T-helper 17 cell (primary cell): Measurements from ENCODE around the gene TSPAN12. TPM values are rescaled to one million over a fixed set of nuclear protein-coding genes. Genes with fewer than 3 reads are reported as not detected.

ENCODE experiments used
- ATAC-seq: fragments of 150-1000 bp; cut with Tn5 transposase; 2 replicates; pipeline ENCODE4 v1.10.0; 2021; ENCODE audit warnings: mild to moderate bottlenecking, moderate library complexity
- DNase-seq, 3 donors: peaks; one replicate each; pipeline versions ENCODE4 v3.0.0 to v3.0.0-alpha.2; 2020 to 2021
- H3K9me3 ChIP-seq: one replicate; pipeline ENCODE4 v1.7.0; 2013; ENCODE audit warnings: low read length, mild to moderate bottlenecking; ENCODE audit not compliant: control insufficient read depth, poor library complexity, severe bottlenecking
- H3K27ac Mint-ChIP-seq: one replicate; pipeline ENCODE4 v1.8.0; 2022; ENCODE audit warnings: mild to moderate bottlenecking, moderate library complexity, mixed read lengths
- H3K27me3 Mint-ChIP-seq: one replicate; pipeline ENCODE4 v1.8.0; 2022; ENCODE audit warnings: mixed read lengths
- H3K36me3 Mint-ChIP-seq: one replicate; pipeline ENCODE4 v1.8.0; 2022; ENCODE audit warnings: low read depth, mixed read lengths
- H3K4me1 Mint-ChIP-seq: one replicate; pipeline ENCODE4 v1.8.0; 2022; ENCODE audit warnings: mild to moderate bottlenecking, mixed read lengths
- H3K4me3 Mint-ChIP-seq: one replicate; pipeline ENCODE4 v1.8.0; 2022; ENCODE audit warnings: mild to moderate bottlenecking, moderate library complexity, mixed read lengths
- total RNA-seq, 4 donors: library from RNA in 2 of 4; stranded (reverse) in 2 of 4; gene quantifications; one replicate each; pipeline ENCODE4 v1.2.3 and lab custom pipeline; 2022 to 2026

Gene TSPAN12
- total RNA-seq, 2 donors from 2014 or later: not detected

- no peak overlapping the region for H3K4me3 Mint-ChIP-seq
- DNase-seq: no peak
- peaks cover 19% of the 10 kb centered on the region for H3K27me3 Mint-ChIP-seq
- no peaks in the 10 kb centered on the region for H3K36me3 Mint-ChIP-seq
- no peak for ATAC-seq
- no peaks in the 10 kb centered on the region for H3K9me3 ChIP-seq
- no peaks in the 10 kb centered on the region for H3K4me1 Mint-ChIP-seq
- H3K27ac Mint-ChIP-seq: no peak overlapping the region
Measured at GRCh38 chr7:120834726-120835125, 23.2 kb downstream of the TSPAN12 start.

DNA sequence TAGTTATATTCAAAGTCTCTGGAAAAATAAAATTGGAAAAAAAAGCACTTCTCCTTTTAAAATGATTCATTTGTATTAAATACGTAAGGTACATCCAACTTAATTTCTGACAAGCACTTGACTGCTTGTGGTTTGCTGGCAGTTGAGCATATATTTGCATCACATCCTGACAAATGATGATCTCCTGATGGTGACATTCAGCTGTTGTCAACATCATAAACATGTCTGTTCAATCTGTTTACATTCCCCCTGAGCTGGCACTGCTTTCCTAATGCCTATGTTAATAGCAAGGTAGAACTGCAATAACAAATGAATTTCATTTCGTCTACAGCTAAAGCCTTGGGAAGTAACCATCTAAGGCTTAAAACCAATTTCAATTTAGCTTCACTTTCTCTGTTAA, 24.4 kb downstream of the TSPAN12 start:
- Mint-ChIP-seq H3K4me1 (no peaks in the 10 kb centered on the region), H3K27ac (no peak overlapping the region), H3K36me3 (peaks cover 2% of the 10 kb centered on the region), H3K27me3 (peaks cover 15% of the 10 kb centered on the region), H3K4me3 (no peak overlapping the region)
- ATAC-seq (no peak), DNase-seq (no peak)
- H3K9me3 ChIP-seq: no peaks in the 10 kb centered on the region

DNA sequence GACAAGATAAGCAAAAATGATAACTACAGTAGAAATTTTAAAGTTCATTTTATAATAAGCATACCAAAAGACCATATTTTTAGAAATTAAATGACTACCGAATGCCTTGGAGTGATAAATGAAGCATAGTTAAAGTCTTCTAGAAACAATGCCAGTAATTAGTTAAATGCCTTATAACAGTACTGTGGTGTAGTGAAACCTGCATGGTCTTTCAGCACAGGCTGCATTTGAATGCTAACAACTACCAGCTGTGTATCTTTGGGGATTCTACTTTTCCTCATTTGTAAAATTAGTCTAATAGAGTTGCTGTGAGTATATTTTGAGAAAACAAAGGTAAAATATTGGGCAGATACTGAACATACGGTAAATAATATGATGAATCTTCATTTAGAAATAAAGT, 25.1 kb downstream of the TSPAN12 start:
- ATAC-seq (no peak), DNase-seq (no peak)
- Mint-ChIP-seq H3K4me1 (no peaks in the 10 kb centered on the region), H3K4me3 (no peak overlapping the region), H3K27me3 (peaks cover 20% of the 10 kb centered on the region), H3K36me3 (peaks cover 2% of the 10 kb centered on the region), H3K27ac (no peak overlapping the region)
- H3K9me3 ChIP-seq: no peaks in the 10 kb centered on the region

DNA sequence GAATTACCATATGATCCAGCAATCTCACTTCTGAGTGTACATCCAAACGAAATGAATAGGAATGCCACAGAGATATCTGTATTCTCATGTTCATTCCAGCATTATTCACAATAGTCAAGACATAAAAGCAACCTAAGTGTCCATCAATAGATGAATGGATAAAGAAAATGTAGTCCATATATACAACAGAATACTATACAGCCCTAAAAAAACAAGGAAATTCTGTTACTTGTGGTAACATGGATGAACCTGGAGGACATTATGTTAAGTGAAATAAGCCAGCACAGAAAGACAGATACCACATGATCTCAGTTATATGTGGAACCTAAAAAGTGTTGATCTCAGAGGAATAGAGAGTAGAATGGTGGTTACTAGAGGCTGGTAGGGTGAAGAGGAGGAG, 26.7 kb downstream of the TSPAN12 start:
- no peak for DNase-seq
- peaks cover 2% of the 10 kb centered on the region for H3K36me3 Mint-ChIP-seq
- H3K4me1 Mint-ChIP-seq: no peaks in the 10 kb centered on the region
- no peak for ATAC-seq
- H3K4me3 Mint-ChIP-seq: no peak overlapping the region
- H3K27ac Mint-ChIP-seq: no peak overlapping the region
- no peaks in the 10 kb centered on the region for H3K9me3 ChIP-seq
- peaks cover 23% of the 10 kb centered on the region for H3K27me3 Mint-ChIP-seq

- H3K9me3 ChIP-seq: no peaks in the 10 kb centered on the region
- ATAC-seq: no peak
- Mint-ChIP-seq H3K4me1 (no peaks in the 10 kb centered on the region), H3K27ac (no peak overlapping the region), H3K27me3 (peaks cover 23% of the 10 kb centered on the region), H3K4me3 (no peak overlapping the region), H3K36me3 (peaks cover 2% of the 10 kb centered on the region)
- no peak for DNase-seq
Measured at GRCh38 chr7:120829487-120829886, 28.5 kb downstream of the TSPAN12 start.

DNA sequence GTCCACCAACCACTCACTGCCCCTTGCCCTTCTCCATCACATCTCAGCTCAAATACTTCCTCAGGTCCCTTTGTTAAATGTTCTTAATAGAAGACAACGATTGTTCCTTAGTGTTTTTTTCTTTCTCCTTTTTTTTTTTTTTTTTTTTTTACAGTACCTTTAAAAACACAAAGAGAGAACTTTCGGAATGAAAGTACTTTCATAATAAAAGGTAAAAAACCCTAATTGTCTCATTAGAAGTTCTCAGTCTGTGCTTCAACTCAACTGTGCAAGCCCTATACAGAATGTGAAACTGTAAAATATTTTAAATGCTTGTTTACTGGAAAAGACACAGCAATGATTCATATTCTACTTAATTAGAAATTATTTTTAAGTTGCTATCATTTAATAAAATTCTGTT, 29.4 kb downstream of the TSPAN12 start:
- Mint-ChIP-seq H3K36me3 (peaks cover 2% of the 10 kb centered on the region), H3K27me3 (peaks cover 23% of the 10 kb centered on the region), H3K4me3 (no peak overlapping the region), H3K27ac (no peak overlapping the region), H3K4me1 (no peaks in the 10 kb centered on the region)
- DNase-seq (no peak), ATAC-seq (no peak)
- H3K9me3 ChIP-seq: no peaks in the 10 kb centered on the region

DNA sequence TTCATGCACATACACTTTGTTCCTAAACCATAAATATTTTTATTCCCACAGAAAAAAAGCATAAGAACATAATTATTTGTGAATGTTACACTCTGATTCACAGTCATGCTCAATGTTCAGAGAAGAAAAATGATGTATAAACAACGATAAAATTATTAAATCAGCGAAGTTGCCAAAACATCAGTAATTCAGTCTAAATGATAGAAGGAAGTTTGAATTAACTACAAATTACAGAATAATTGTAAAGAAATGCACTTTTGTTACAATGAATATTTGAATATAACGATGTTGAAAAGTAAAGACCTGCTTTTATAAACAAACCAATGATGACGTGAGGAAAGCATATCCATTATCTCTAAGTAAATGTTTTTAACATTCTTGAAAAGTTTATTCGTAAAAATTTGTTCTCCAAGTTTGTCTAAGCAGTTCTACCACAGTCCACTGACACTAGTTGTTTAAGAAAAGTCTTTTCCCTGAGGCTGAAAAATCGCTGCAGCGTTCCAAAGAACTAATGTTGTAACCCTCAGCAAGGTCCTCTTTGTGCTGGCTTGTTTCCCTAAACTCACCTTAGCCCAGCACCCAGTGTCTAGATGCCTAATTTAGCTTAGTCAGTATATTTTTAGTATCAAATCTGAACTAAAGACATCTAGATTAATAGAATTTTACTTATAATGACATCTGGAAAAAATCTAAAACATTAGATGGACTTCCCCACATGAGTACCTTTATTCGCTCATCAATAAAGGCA, 30.4 kb downstream of the TSPAN12 start:
- no peaks in the 10 kb centered on the region for H3K9me3 ChIP-seq
- no peaks in the 10 kb centered on the region for H3K4me1 Mint-ChIP-seq
- peaks cover 2% of the 10 kb centered on the region for H3K36me3 Mint-ChIP-seq
- ATAC-seq (no peak), DNase-seq (no peak)
- H3K27me3 Mint-ChIP-seq: peaks cover 33% of the 10 kb centered on the region
- no peak overlapping the region for H3K4me3 Mint-ChIP-seq
- H3K27ac Mint-ChIP-seq: no peak overlapping the region

GRCh38 chr7:120825576-120825975, 32.4 kb downstream of the TSPAN12 start:
- Mint-ChIP-seq H3K4me1 (no peaks in the 10 kb centered on the region), H3K27me3 (peaks cover 42% of the 10 kb centered on the region), H3K4me3 (no peak overlapping the region), H3K36me3 (peaks cover 2% of the 10 kb centered on the region), H3K27ac (no peak overlapping the region)
- DNase-seq (no peak), ATAC-seq (no peak)
- H3K9me3 ChIP-seq: no peaks in the 10 kb centered on the region

DNA sequence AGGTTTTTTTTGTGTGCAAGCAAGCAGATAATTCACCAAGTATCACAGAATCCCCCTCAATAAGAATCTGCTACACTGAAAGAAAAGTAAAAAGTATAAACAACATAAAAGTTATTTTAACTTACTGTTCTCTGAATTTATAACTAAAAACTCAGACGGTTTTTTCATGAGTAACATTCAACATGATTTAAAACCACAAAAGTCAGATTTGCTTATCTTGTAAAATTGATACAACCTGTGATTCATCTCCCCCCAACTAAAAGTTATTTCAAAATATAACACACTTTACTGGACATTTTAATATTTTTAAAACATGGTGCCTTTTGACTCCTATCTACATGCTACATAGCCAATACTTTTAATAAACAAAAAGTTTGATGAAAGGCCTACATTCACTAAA, 32.8 kb downstream of the TSPAN12 start:
- Mint-ChIP-seq H3K36me3 (peaks cover 2% of the 10 kb centered on the region), H3K27me3 (peaks cover 46% of the 10 kb centered on the region), H3K4me1 (no peaks in the 10 kb centered on the region), H3K27ac (no peak overlapping the region), H3K4me3 (no peak overlapping the region)
- no peak for ATAC-seq
- DNase-seq: no peak
- H3K9me3 ChIP-seq: no peaks in the 10 kb centered on the region

- H3K9me3 ChIP-seq: no peaks in the 10 kb centered on the region
- ATAC-seq (no peak), DNase-seq (no peak)
- Mint-ChIP-seq H3K27me3 (peaks cover 55% of the 10 kb centered on the region), H3K4me1 (no peaks in the 10 kb centered on the region), H3K27ac (no peak overlapping the region), H3K36me3 (no peaks in the 10 kb centered on the region), H3K4me3 (no peak overlapping the region)
Measured at GRCh38 chr7:120819861-120820260, 38.1 kb downstream of the TSPAN12 start.

DNA sequence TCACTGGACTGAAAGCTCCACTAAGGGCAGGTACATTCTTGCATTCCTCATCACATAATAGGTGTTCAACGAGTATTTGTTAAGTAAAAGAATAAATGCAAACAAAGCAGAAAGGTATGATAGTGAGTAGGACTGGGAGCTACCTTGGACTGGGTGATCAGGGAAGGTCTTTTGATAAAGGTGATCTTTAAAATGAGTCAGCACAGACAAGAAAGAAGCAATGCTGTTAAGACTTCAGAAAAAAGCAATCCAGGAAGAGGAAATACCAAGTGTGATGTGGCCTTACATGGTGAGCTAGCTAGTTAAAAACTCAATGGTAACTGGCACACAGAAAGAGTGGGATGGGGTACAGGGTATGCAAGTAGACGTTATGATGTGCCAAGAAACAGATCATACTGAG, 40.1 kb downstream of the TSPAN12 start:
- H3K9me3 ChIP-seq: no peaks in the 10 kb centered on the region
- peaks cover 57% of the 10 kb centered on the region for H3K27me3 Mint-ChIP-seq
- ATAC-seq (no peak), DNase-seq (no peak)
- no peak overlapping the region for H3K4me3 Mint-ChIP-seq
- no peaks in the 10 kb centered on the region for H3K36me3 Mint-ChIP-seq
- no peak overlapping the region for H3K27ac Mint-ChIP-seq
- H3K4me1 Mint-ChIP-seq: no peaks in the 10 kb centered on the region

- H3K36me3 Mint-ChIP-seq: no peaks in the 10 kb centered on the region
- no peaks in the 10 kb centered on the region for H3K9me3 ChIP-seq
- peaks cover 51% of the 10 kb centered on the region for H3K27me3 Mint-ChIP-seq
- DNase-seq: no peak
- H3K4me3 Mint-ChIP-seq: no peak overlapping the region
- no peak for ATAC-seq
- H3K4me1 Mint-ChIP-seq: no peaks in the 10 kb centered on the region
- H3K27ac Mint-ChIP-seq: no peak overlapping the region
Measured at GRCh38 chr7:120814253-120814939, 43.5 kb downstream of the TSPAN12 start.

DNA sequence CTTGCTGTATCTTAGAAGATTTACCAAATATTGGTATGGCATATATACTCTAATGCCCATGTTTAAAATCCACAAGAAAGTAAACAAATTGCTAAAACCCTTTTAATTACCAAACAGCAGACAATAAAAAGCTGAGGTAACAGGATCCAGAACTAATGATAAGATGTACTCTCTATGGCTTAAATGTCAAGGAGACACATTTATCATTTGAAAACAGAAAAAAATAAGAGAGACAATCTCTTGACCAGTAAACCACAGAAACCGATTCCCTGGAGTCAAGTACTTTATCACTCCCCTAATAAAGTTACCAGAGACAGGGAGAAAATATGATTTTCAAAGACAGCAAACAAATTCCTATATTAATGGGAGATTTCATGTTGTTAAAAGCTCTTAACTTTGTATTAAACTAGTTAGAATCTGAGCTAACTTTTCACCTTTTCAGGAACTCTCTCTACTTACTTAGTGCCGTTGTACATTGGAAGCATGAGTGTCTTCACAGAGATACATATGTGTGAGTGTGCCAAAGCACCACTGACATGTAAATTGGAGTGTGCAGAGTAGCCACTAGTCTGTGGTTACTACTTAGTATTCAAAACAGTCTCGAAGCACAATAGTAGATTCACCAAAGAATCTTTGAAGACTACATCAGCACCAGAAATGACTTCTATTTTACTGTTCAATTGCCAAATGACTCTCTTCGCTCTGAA, 44.2 kb downstream of the TSPAN12 start:
- DNase-seq: no peak
- H3K27ac Mint-ChIP-seq: no peak overlapping the region
- no peak for ATAC-seq
- no peaks in the 10 kb centered on the region for H3K9me3 ChIP-seq
- H3K4me3 Mint-ChIP-seq: no peak overlapping the region
- no peaks in the 10 kb centered on the region for H3K36me3 Mint-ChIP-seq
- peaks cover 53% of the 10 kb centered on the region for H3K27me3 Mint-ChIP-seq
- H3K4me1 Mint-ChIP-seq: no peaks in the 10 kb centered on the region
